Measurements from ENCODE around the gene GNLY.

GRCh38 chr2:85655961-85656417, 38.2 kb upstream of the GNLY start:
- TF ChIP-seq CTCF (IDR thresholded peaks at IDR 0.05; ENCODE audit: insufficient read depth, low read length, poor library complexity, severe bottlenecking) (no peak), EZH2phosphoT487 (conservative IDR thresholded peaks at IDR 0.05; ENCODE audit: low read length) (no peak)
